Activated CD8-positive, alpha-beta T cell treated with anti-CD3 and anti-CD28 coated beads for 36 hours (primary cell): ENCODE measurements around the gene RPL18. TPM values are rescaled to one million over a fixed set of nuclear protein-coding genes. Genes with fewer than 3 reads are reported as not detected.

Experiments
- ATAC-seq: fragments of 200-7000 bp; cut with Tn5 transposase; one replicate; pipeline ENCODE4 v1.10.0; 2021; ENCODE audit warnings: mild to moderate bottlenecking, moderate library complexity
- CTCF ChIA-PET: fragments of 350-600 bp; sonication (Branson Sonifier 250); formaldehyde crosslinking; loops from one replicate; lab custom pipeline; 2021; ENCODE audit warnings: antibody characterized with exemption; lab: Charles Lee
- POLR2A ChIA-PET: fragments of 350-600 bp; sonication (Branson Sonifier 250); formaldehyde crosslinking; loops from one replicate; lab custom pipeline; 2021; ENCODE audit warnings: antibody characterized with exemption; lab: Charles Lee
- DNase-seq: peaks from one replicate; pipeline ENCODE4 v3.0.0-alpha.2; 2020
- H3K27ac Mint-ChIP-seq: one replicate; pipeline ENCODE4 v1.8.0; 2021; ENCODE audit warnings: mild to moderate bottlenecking, mixed read lengths
- H3K27me3 Mint-ChIP-seq: one replicate; pipeline ENCODE4 v1.8.0; 2021; ENCODE audit warnings: mixed read lengths
- H3K36me3 Mint-ChIP-seq: one replicate; pipeline ENCODE4 v1.8.0; 2021; ENCODE audit warnings: low read depth, mixed read lengths
- H3K4me1 Mint-ChIP-seq: one replicate; pipeline ENCODE4 v1.8.0; 2021; ENCODE audit warnings: low read depth, mixed read lengths
- H3K4me3 Mint-ChIP-seq: one replicate; pipeline ENCODE4 v1.8.0; 2021; ENCODE audit warnings: mild to moderate bottlenecking, moderate library complexity, mixed read lengths
- H3K9me3 Mint-ChIP-seq: one replicate; pipeline ENCODE4 v1.8.0; 2021; ENCODE audit warnings: mixed read lengths
- CTCF ChIP-seq: fragments of 200-600 bp; IDR thresholded peaks from one replicate; pipeline ENCODE4 v1.8.0; 2022; ENCODE audit warnings: antibody characterized with exemption, mild to moderate bottlenecking
- intact Hi-C: fragments of 100-400 bp; cut with micrococcal nuclease; formaldehyde crosslinking; loops from one replicate; pipeline ENCODE4 v1.10.0; 2022
- total RNA-seq, 2 experiments: library from RNA; stranded (reverse); gene quantifications; one replicate each; pipeline ENCODE4 v1.2.3, GENCODE V29; 2021

The RPL18 gene
- total RNA-seq, 2 experiments from 2014 or later: 2,304 to 2,324 TPM

DNA sequence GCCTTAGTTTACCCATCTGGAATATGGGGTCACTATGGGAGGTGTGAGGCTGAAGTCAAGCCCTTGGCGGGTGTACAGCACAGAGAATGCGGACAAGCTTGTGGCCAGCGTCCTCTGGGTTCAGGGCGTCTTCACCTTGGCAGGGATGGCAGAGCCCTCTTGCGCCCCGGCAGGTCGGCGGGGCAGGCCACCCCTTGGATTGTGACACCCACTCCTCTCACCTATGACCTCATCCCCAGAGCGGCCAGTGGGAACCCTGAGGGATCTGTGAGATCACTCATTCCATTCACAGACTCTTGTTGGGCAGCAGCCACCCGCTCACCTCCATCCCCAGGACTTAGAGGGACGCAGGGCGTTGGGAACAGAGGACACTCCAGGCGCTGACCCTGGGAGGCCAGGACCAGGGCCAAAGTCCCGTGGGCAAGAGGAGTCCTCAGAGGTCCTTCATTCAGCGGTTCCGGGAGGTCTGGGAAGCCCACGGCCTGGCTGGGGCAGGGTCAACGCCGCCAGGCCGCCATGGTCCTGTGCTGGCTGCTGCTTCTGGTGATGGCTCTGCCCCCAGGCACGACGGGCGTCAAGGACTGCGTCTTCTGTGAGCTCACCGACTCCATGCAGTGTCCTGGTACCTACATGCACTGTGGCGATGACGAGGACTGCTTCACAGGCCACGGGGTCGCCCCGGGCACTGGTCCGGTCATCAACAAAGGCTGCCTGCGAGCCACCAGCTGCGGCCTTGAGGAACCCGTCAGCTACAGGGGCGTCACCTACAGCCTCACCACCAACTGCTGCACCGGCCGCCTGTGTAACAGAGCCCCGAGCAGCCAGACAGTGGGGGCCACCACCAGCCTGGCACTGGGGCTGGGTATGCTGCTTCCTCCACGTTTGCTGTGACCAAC is 12.3 kb downstream of the RPL18 start, which contains the start of gene SPACA4:
Gene SPACA4 (plus strand): TSS at position 280 of the 896 bp plus-strand sequence. CDS start 237 bp downstream, at position 517.
- intact Hi-C loops: no loop called here
- Mint-ChIP-seq H3K4me3 (no peak within 1 kb of the TSS), H3K4me1 (no peaks in the 10 kb centered on the region), H3K27ac (no peak within 1 kb of the TSS), H3K27me3 (no peaks in the 10 kb centered on the region), H3K9me3 (no peaks in the 10 kb centered on the region), H3K36me3 (no peaks in the 10 kb centered on the region)
- POLR2A ChIA-PET: interaction anchor here (4.8 kb wide), 1 partner anchor 11 kb away, joined by 48 read pairs; the partner anchor contains the start of genes RPL18 and SPHK2
- no peak for DNase-seq
- CTCF ChIA-PET: interaction anchor here (1.3 to 3.4 kb wide), 3 partner anchors 12 to 117 kb away, joined by 3 to 28 read pairs (median 15); no protein-coding TSS in a partner anchor
- no peak for ATAC-seq
- TF ChIP-seq CTCF: no peak

DNA sequence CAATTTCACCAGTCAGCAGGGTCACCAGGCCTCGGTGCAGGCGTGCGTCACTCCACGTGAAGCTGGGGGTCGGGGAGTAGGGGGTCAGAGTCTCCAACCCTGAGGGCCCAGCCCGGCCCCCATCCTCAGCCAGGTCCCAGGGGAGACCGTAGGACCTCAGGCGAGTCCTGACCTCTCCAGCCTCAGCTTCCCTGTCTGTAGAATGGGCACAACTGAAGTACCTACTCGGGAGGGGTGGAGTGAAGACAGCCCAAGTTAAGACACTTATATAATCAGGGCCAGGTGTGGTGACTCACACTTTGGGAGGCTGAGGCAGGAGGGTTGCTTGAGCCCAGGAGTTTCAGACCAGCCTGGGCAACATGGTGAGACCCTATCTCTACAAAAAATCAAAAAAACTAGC is 15.1 kb downstream of the RPL18 start:
- ATAC-seq (no peak), DNase-seq (no peak)
- no peaks in the 10 kb centered on the region for H3K4me1 Mint-ChIP-seq
- POLR2A ChIA-PET: interaction anchor here (2.2 kb wide), 1 partner anchor 12 kb away, joined by 6 read pairs; no protein-coding TSS in a partner anchor
- intact Hi-C loops: no loop called here
- CTCF ChIA-PET: interaction anchor here (1.7 kb wide), 1 partner anchor 17 kb away, joined by 3 read pairs; no protein-coding TSS in a partner anchor
- H3K36me3 Mint-ChIP-seq: no peaks in the 10 kb centered on the region
- no peak overlapping the region for H3K4me3 Mint-ChIP-seq
- H3K27ac Mint-ChIP-seq: no peak overlapping the region
- no peak for TF ChIP-seq CTCF
- H3K27me3 Mint-ChIP-seq: no peaks in the 10 kb centered on the region
- H3K9me3 Mint-ChIP-seq: no peaks in the 10 kb centered on the region

DNA sequence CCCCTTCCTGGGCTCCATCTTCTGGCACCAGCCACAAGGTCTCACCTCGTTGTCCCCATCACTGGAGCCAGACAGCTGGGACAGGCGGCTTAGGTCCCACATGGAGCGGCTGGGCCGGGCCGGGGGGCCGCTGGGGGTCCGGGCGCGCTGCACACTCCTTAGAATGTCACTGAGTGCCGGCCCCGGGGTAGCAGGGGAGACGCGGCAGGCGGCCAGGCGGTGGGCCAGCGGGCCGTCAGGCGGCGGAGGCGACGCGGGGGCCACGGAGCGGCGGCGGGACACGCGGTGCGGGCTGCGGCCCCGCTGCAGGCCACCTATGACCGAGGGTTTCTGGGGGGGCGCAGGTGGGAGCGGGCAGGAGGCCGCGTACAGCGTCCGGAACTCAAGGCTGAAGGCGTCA is 15.5 kb downstream of the RPL18 start:
- DNase-seq: no peak
- no peak for ATAC-seq
- Mint-ChIP-seq H3K4me3 (no peak overlapping the region), H3K4me1 (no peaks in the 10 kb centered on the region), H3K27me3 (no peaks in the 10 kb centered on the region), H3K9me3 (no peaks in the 10 kb centered on the region), H3K36me3 (no peaks in the 10 kb centered on the region), H3K27ac (no peak overlapping the region)
- ChIA-PET POLR2A (interaction anchor here (2.2 kb wide), 1 partner anchor 13 kb away, joined by 6 read pairs; no protein-coding TSS in a partner anchor), CTCF (interaction anchor here (1.7 to 2.8 kb wide), 2 partner anchors 14 to 17 kb away, joined by 3 to 9 read pairs; no protein-coding TSS in a partner anchor)
- no peak for TF ChIP-seq CTCF
- intact Hi-C loops: no loop called here

DNA sequence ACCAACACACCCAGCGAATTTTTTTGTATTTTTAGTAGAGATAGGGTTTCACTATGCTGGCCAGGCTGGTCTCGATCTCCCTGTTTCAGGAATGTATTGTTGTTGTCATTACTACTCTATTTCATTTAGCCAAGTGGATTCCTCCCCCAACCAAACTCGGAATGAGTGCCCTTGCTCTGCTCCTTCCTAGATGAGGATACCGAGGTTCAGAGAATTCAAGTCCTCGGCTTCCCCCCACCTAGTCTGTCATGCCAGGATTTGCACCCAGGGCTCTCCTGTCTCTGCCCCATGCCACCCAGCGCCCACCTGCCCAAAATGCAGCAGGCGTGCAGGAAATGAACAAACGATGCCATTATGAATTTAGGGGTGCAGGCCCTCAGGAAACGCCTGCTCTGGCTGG is 16.0 kb downstream of the RPL18 start:
- TF ChIP-seq CTCF: no peak
- Mint-ChIP-seq H3K4me3 (no peak overlapping the region), H3K4me1 (no peaks in the 10 kb centered on the region), H3K27me3 (no peaks in the 10 kb centered on the region), H3K9me3 (no peaks in the 10 kb centered on the region), H3K27ac (no peak overlapping the region), H3K36me3 (no peaks in the 10 kb centered on the region)
- DNase-seq: no peak
- no peak for ATAC-seq
- ChIA-PET POLR2A (interaction anchor here (1.3 to 2.2 kb wide), 2 partner anchors 11 to 13 kb away, joined by 3 to 6 read pairs; partner anchors contain the start of gene FAM83E), CTCF (interaction anchor here (1.7 to 2.8 kb wide), 2 partner anchors 14 to 17 kb away, joined by 3 to 9 read pairs; no protein-coding TSS in a partner anchor)
- intact Hi-C loops: no loop called here
